ENCODE measurements around the gene DCDC2C. TPM values are rescaled to one million over a fixed set of nuclear protein-coding genes. Genes with fewer than 3 reads are reported as not detected.
A peak's percentile ranks its signal among the peaks of the same experiment; 100 is the strongest.

Gene DCDC2C, protein sequence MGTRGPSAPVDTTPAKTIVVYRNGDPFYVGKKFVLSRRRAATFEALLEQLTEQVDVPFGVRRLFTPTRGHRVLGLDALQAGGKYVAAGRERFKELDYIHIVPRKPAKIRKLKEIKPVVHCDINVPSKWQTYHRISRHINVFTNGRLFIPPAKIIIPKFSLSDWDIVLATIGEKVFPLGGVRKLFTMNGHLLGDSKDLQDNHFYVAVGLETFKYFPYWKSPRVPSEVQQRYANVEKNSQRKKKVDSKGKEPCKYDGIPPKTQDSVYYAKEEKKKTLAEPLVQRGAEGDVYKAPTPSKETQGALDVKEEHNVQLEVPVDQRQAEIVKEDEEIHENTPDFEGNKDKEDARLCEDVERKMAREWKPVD
- total RNA-seq, result not detected
- under 1 TPM in 2 of 3 donors, not detected in 1; 0.03 to 0.22 TPM for polyA plus RNA-seq
- long read RNA-seq, donor 1, result 0 reads
- long read RNA-seq, donor 2, result 0 reads

DNA sequence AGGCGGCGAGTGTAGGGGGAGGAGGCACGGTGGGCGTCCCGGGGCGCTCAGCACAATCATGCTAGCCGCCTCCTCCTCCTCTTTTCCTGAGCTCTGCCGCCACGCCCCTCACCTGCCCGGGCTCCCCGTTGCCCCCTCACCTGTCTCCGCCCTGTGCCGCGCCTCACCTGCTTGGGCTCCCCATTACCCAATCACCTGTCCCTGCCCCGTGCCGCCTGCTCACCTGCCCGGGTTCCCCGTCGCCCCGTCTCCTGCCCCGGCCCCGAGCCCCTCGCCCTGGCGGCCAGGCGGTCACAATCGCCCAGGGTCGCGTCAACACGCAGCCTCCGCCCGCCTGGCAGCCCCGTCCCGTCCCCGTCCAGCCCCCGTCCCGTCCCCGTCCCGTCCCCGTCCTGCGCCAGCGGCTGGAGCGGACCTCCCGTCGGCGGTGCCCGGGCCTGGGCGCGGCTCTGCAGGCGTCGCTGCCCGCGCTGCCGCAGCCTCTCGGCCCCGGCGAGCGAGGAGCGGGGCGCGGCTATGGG, at the start of gene DCDC2C:
TSS of gene DCDC2C (plus strand) at position 340 of the 521 bp plus-strand sequence. CDS start at position 517, 177 bp downstream.
- peak within 1 kb of the TSS in 2 of 8 donors; percentile 20 to 46 for H3K4me3 ChIP-seq
- no peak within 1 kb of the TSS for H3K27ac ChIP-seq
- intact Hi-C loops (cut with DNase I; ENCODE audit: low total_unique reads), result no loop called here
- H3K27me3 ChIP-seq (replicated peaks in 1 of 7), result peaks cover 0 to 63% (median 21%) of the 10 kb centered on the region in 7 donors
- WGBS, 5 donors, result 12 to 30% (median 17%) methylated on average over 18 to 60 of the region's 60 CpGs
- TF ChIP-seq POLR2A (IDR thresholded peaks at IDR 0.05) (no peak), POLR2AphosphoS5 (IDR thresholded peaks at IDR 0.05) (no peak)
- TF ChIP-seq, protein P1, sequence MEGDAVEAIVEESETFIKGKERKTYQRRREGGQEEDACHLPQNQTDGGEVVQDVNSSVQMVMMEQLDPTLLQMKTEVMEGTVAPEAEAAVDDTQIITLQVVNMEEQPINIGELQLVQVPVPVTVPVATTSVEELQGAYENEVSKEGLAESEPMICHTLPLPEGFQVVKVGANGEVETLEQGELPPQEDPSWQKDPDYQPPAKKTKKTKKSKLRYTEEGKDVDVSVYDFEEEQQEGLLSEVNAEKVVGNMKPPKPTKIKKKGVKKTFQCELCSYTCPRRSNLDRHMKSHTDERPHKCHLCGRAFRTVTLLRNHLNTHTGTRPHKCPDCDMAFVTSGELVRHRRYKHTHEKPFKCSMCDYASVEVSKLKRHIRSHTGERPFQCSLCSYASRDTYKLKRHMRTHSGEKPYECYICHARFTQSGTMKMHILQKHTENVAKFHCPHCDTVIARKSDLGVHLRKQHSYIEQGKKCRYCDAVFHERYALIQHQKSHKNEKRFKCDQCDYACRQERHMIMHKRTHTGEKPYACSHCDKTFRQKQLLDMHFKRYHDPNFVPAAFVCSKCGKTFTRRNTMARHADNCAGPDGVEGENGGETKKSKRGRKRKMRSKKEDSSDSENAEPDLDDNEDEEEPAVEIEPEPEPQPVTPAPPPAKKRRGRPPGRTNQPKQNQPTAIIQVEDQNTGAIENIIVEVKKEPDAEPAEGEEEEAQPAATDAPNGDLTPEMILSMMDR (IDR thresholded peaks at IDR 0.05 in 8 of 11, conservative IDR thresholded peaks at IDR 0.05 in 3 of 11), result no peak
- H3K4me1 ChIP-seq, result peaks cover 0 to 6% (median 2%) of the 10 kb centered on the region in 6 donors
- no peak for DNase-seq
- H3K9me3 ChIP-seq, result peaks cover 0 to 4% (median 0%) of the 10 kb centered on the region in 8 donors
- no peaks in the 10 kb centered on the region for H3K36me3 ChIP-seq

DNA sequence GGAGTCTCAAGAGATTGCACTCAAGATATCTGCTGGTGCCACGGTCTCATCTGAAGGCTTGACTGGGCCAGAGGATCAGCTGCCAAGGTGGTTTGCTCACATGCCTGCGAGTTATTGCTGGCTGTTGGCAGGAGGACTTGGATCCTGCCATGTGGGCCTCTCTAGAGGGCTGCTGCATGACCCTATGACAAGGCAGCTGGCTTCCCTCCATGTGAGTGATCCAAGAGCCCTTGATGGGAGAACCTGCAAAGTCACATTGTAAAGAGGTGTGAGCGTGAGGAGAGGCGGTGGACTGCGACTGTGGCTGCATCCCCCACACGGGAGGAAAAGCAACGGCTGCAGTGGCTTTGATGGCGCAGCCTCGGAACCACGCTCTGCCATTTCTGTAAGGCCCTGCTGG, 49.4 kb upstream of the DCDC2C start:
- 81 to 91% (median 86%) methylated on average over 6 to 10 of the region's 10 CpGs for WGBS, 5 donors
- no peaks in the 10 kb centered on the region for H3K36me3 ChIP-seq
- H3K9me3 ChIP-seq, result no peaks in the 10 kb centered on the region
- DNase-seq, result peak; percentile 44
- intact Hi-C loops (cut with DNase I; ENCODE audit: low total_unique reads), result loop anchor here (5.0 kb wide), 2 partner anchors 77 to 232 kb away; partner anchors contain the start of gene RPS7
- peaks cover 11 to 53% (median 31%) of the 10 kb centered on the region in 6 donors for H3K4me1 ChIP-seq
- no peak overlapping the region for H3K27ac ChIP-seq
- H3K27me3 ChIP-seq (replicated peaks in 1 of 7), result peaks cover 0 to 28% (median 0%) of the 10 kb centered on the region in 7 donors
- no peak overlapping the region for H3K4me3 ChIP-seq
- TF ChIP-seq, protein P1 (IDR thresholded peaks at IDR 0.05 in 8 of 11, conservative IDR thresholded peaks at IDR 0.05 in 3 of 11), result no peak
- TF ChIP-seq POLR2AphosphoS5 (IDR thresholded peaks at IDR 0.05) (no peak), POLR2A (IDR thresholded peaks at IDR 0.05) (no peak)

DNA sequence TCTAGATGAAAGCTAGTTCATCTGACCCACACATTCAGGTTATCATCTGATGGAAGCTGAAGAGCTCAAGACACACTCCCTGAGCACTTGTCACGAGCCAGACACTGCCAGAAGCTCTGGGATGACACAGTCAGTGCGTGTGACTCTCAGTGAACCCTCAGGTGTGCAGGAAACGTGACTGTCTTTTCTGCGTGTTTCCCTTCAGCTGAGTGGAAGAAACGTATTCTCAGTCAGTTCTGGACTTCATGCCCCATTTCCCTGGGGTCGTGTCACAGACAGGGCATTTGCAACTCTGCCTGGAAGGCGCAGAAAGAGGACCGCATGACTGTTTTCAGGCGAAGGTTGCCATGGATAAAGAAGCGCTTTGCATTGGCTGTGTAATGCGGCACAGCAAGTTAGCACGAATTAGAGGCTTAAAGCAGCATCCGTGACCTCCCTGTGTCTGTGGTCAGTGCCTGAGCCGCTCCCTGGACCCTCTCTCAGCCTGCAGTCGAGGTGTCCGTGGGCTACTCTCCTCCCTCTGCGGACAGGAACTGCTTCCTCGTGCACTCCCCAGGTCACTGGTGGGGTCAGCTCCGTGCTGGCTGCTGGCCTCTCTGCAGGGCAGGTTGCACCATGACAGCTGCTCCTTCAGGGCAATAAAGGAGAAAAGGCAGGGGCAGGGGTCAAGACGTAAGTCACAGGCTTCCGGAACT, 48.7 kb upstream of the DCDC2C start:
- Histone ChIP-seq H3K4me3 (no peak overlapping the region), H3K27ac (no peak overlapping the region), H3K9me3 (no peaks in the 10 kb centered on the region), H3K4me1 (peaks cover 13 to 60% (median 37%) of the 10 kb centered on the region in 6 donors), H3K27me3 (replicated peaks in 1 of 7) (peaks cover 0 to 26% (median 0%) of the 10 kb centered on the region in 7 donors), H3K36me3 (no peaks in the 10 kb centered on the region)
- DNase-seq, result no peak
- TF ChIP-seq POLR2AphosphoS5 (IDR thresholded peaks at IDR 0.05) (no peak), POLR2A (IDR thresholded peaks at IDR 0.05) (no peak)
- TF ChIP-seq, protein P1 (IDR thresholded peaks at IDR 0.05 in 8 of 11, conservative IDR thresholded peaks at IDR 0.05 in 3 of 11), result no peak
- WGBS, 5 donors, result 80 to 88% (median 84%) methylated on average over 18 to 21 of the region's 21 CpGs
- intact Hi-C loops (cut with DNase I; ENCODE audit: low total_unique reads), result loop anchor here (5.0 kb wide), 2 partner anchors 77 to 232 kb away; partner anchors contain the start of gene RPS7

Data from spleen (tissue), 13 donors.